WTC11 (cell line): ENCODE measurements around the gene COL5A1. TPM values are rescaled to one million over a fixed set of nuclear protein-coding genes. Genes with fewer than 3 reads are reported as not detected.

Experiments
- ATAC-seq: fragments of 200-7000 bp; cut with Tn5 transposase; 2 replicates; pipeline ENCODE4 v1.10.0; 2021; ENCODE audit warnings: mild to moderate bottlenecking, moderate library complexity
- CTCF ChIA-PET: fragments of 300-600 bp; sonication (Branson Sonifier 250); formaldehyde crosslinking; loops from one replicate; lab custom pipeline; 2021; ENCODE audit warnings: antibody characterized with exemption; lab: Charles Lee
- POLR2A ChIA-PET: fragments of 350-600 bp; sonication (Branson Sonifier 250); formaldehyde crosslinking; loops from one replicate; lab custom pipeline; 2021; ENCODE audit warnings: antibody characterized with exemption; lab: Charles Lee
- DNase-seq: peaks from one replicate; pipeline ENCODE4 v3.0.0; 2021; ENCODE audit warnings: low spot score
- H3K27ac Mint-ChIP-seq: 2 replicates; pipeline ENCODE4 v1.8.0; 2021; ENCODE audit warnings: mixed read lengths
- H3K27me3 Mint-ChIP-seq: 2 replicates; pipeline ENCODE4 v1.8.0; 2021; ENCODE audit warnings: low read depth, mild to moderate bottlenecking, moderate library complexity, mixed read lengths
- H3K36me3 Mint-ChIP-seq: 2 replicates; pipeline ENCODE4 v1.8.0; 2021; ENCODE audit warnings: mixed read lengths
- H3K4me1 Mint-ChIP-seq: 2 replicates; pipeline ENCODE4 v1.8.0; 2022; ENCODE audit warnings: mixed read lengths
- H3K4me3 Mint-ChIP-seq: 2 replicates; pipeline ENCODE4 v1.8.0; 2021; ENCODE audit warnings: mild to moderate bottlenecking, moderate library complexity, mixed read lengths
- H3K9me3 Mint-ChIP-seq: 2 replicates; pipeline ENCODE4 v1.8.0; 2021; ENCODE audit warnings: mixed read lengths
- CREM ChIP-seq: sonication (generic); formaldehyde crosslinking; IDR thresholded peaks from 2 replicates; pipeline ENCODE4 v1.8.1; 2022; ENCODE audit warnings: mild to moderate bottlenecking, missing genetic modification reagents, moderate library complexity
- FOXP1 ChIP-seq: sonication (generic); formaldehyde crosslinking; IDR thresholded peaks from 2 replicates; pipeline ENCODE4 v1.8.0; 2022; ENCODE audit warnings: missing genetic modification reagents, mild to moderate bottlenecking, moderate library complexity, borderline replicate concordance
- HMGXB4 ChIP-seq: sonication (generic); formaldehyde crosslinking; IDR thresholded peaks from 2 replicates; pipeline ENCODE4 v1.8.1; 2023; ENCODE audit warnings: mild to moderate bottlenecking, moderate library complexity, missing genetic modification reagents
- KAT7 ChIP-seq: sonication (generic); formaldehyde crosslinking; IDR thresholded peaks from 2 replicates; pipeline ENCODE4 v1.8.1; 2023; ENCODE audit warnings: missing genetic modification reagents, mild to moderate bottlenecking, borderline replicate concordance
- STAT6 ChIP-seq: sonication (generic); formaldehyde crosslinking; conservative IDR thresholded peaks from 2 replicates; pipeline ENCODE4 v1.8.1; 2023; ENCODE audit warnings: mild to moderate bottlenecking, low read depth, missing genetic modification reagents, moderate library complexity
- TCF7 ChIP-seq: sonication (generic); formaldehyde crosslinking; IDR thresholded peaks from 2 replicates; pipeline ENCODE4 v1.8.0; 2022; ENCODE audit warnings: mild to moderate bottlenecking, low read depth, missing genetic modification reagents, moderate library complexity
- TEAD4 ChIP-seq: sonication (generic); formaldehyde crosslinking; IDR thresholded peaks from 2 replicates; pipeline ENCODE4 v1.8.0; 2022; ENCODE audit warnings: mild to moderate bottlenecking, missing genetic modification reagents
- TP53 ChIP-seq: sonication (generic); formaldehyde crosslinking; IDR thresholded peaks from 2 replicates; pipeline ENCODE4 v1.8.1; 2023; ENCODE audit warnings: mild to moderate bottlenecking, missing genetic modification reagents
- ZBTB43 ChIP-seq: sonication (generic); formaldehyde crosslinking; IDR thresholded peaks from 2 replicates; pipeline ENCODE4 v1.8.1; 2023; ENCODE audit warnings: mild to moderate bottlenecking, missing genetic modification reagents
- ZNF219 ChIP-seq: sonication (generic); formaldehyde crosslinking; IDR thresholded peaks from 2 replicates; pipeline ENCODE4 v1.8.0; 2023; ENCODE audit warnings: missing genetic modification reagents, mild to moderate bottlenecking, borderline replicate concordance
- ZNF263 ChIP-seq: sonication (generic); formaldehyde crosslinking; IDR thresholded peaks from 2 replicates; pipeline ENCODE4 v1.8.1; 2022; ENCODE audit warnings: low read depth, mild to moderate bottlenecking, moderate library complexity, missing genetic modification reagents
- ZNF317 ChIP-seq: sonication (generic); formaldehyde crosslinking; IDR thresholded peaks from 2 replicates; pipeline ENCODE4 v1.8.1; 2023; ENCODE audit warnings: low read depth, mild to moderate bottlenecking, moderate library complexity, missing genetic modification reagents, borderline replicate concordance
- total RNA-seq: library from RNA; stranded (reverse); gene quantifications from 3 replicates; pipeline ENCODE4 v1.2.3, GENCODE V29; 2021
- TF ChIP-seq, protein P1 (sequence below): fragments of 250-450 bp; sonication (Bioruptor Pico); IDR thresholded peaks from 2 replicates; pipeline ENCODE4 v1.9.0; 2021; ENCODE audit warnings: mild to moderate bottlenecking
- TF ChIP-seq, protein P2 (sequence below): sonication (generic); formaldehyde crosslinking; conservative IDR thresholded peaks from 2 replicates; pipeline ENCODE4 v1.8.1; 2022; ENCODE audit warnings: mild to moderate bottlenecking, missing genetic modification reagents
- TF ChIP-seq, protein P3 (sequence below): sonication (generic); formaldehyde crosslinking; IDR thresholded peaks from 2 replicates; pipeline ENCODE4 v1.8.0; 2022; ENCODE audit warnings: missing genetic modification reagents
- TF ChIP-seq, protein P4 (sequence below): sonication (generic); formaldehyde crosslinking; IDR thresholded peaks from 2 replicates; pipeline ENCODE4 v1.8.0; 2023; ENCODE audit warnings: missing genetic modification reagents

Gene COL5A1
- total RNA-seq, 1 experiment from 2014 or later, result 13.5 TPM

GRCh38 chr9:134624137-134624591 is 17.4 kb upstream of the COL5A1 start:
- Mint-ChIP-seq H3K27me3 (no peaks in the 10 kb centered on the region), H3K27ac (no peak overlapping the region), H3K4me3 (no peak overlapping the region), H3K9me3 (no peaks in the 10 kb centered on the region), H3K4me1 (peaks cover 15% of the 10 kb centered on the region), H3K36me3 (no peaks in the 10 kb centered on the region)
- ChIA-PET CTCF (interaction anchor here (1.1 kb wide), 1 partner anchor 17 kb away, joined by 3 read pairs; no protein-coding TSS in a partner anchor), POLR2A (no interaction called here)
- TF ChIP-seq, protein P1, sequence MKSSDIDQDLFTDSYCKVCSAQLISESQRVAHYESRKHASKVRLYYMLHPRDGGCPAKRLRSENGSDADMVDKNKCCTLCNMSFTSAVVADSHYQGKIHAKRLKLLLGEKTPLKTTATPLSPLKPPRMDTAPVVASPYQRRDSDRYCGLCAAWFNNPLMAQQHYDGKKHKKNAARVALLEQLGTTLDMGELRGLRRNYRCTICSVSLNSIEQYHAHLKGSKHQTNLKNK (CRISPR knock-in tag), result no peak
- TF ChIP-seq TP53 (CRISPR knock-in tag), result no peak
- TF ChIP-seq HMGXB4, result no peak
- TF ChIP-seq FOXP1 (CRISPR knock-in tag), result no peak
- TF ChIP-seq ZNF263 (CRISPR knock-in tag), result no peak
- no peak for TF ChIP-seq ZNF219 (CRISPR knock-in tag)
- TF ChIP-seq STAT6 (CRISPR knock-in tag), result no peak
- no peak for TF ChIP-seq TEAD4 (CRISPR knock-in tag)
- TF ChIP-seq KAT7 (CRISPR knock-in tag), result no peak
- TF ChIP-seq, protein P2, sequence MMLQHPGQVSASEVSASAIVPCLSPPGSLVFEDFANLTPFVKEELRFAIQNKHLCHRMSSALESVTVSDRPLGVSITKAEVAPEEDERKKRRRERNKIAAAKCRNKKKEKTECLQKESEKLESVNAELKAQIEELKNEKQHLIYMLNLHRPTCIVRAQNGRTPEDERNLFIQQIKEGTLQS, result no peak
- no peak for TF ChIP-seq TCF7 (CRISPR knock-in tag)
- TF ChIP-seq, protein P3, sequence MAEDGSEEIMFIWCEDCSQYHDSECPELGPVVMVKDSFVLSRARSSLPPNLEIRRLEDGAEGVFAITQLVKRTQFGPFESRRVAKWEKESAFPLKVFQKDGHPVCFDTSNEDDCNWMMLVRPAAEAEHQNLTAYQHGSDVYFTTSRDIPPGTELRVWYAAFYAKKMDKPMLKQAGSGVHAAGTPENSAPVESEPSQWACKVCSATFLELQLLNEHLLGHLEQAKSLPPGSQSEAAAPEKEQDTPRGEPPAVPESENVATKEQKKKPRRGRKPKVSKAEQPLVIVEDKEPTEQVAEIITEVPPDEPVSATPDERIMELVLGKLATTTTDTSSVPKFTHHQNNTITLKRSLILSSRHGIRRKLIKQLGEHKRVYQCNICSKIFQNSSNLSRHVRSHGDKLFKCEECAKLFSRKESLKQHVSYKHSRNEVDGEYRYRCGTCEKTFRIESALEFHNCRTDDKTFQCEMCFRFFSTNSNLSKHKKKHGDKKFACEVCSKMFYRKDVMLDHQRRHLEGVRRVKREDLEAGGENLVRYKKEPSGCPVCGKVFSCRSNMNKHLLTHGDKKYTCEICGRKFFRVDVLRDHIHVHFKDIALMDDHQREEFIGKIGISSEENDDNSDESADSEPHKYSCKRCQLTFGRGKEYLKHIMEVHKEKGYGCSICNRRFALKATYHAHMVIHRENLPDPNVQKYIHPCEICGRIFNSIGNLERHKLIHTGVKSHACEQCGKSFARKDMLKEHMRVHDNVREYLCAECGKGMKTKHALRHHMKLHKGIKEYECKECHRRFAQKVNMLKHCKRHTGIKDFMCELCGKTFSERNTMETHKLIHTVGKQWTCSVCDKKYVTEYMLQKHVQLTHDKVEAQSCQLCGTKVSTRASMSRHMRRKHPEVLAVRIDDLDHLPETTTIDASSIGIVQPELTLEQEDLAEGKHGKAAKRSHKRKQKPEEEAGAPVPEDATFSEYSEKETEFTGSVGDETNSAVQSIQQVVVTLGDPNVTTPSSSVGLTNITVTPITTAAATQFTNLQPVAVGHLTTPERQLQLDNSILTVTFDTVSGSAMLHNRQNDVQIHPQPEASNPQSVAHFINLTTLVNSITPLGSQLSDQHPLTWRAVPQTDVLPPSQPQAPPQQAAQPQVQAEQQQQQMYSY (CRISPR knock-in tag), result no peak
- TF ChIP-seq ZNF317 (CRISPR knock-in tag), result no peak
- no peak for TF ChIP-seq ZBTB43 (CRISPR knock-in tag)
- TF ChIP-seq CREM (CRISPR knock-in tag), result no peak
- TF ChIP-seq, protein P4, sequence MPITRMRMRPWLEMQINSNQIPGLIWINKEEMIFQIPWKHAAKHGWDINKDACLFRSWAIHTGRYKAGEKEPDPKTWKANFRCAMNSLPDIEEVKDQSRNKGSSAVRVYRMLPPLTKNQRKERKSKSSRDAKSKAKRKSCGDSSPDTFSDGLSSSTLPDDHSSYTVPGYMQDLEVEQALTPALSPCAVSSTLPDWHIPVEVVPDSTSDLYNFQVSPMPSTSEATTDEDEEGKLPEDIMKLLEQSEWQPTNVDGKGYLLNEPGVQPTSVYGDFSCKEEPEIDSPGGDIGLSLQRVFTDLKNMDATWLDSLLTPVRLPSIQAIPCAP, result no peak
- DNase-seq (peak; percentile 9), ATAC-seq (no peak)
